ENCODE data around the gene CHST13. TPM values are rescaled to one million over a fixed set of nuclear protein-coding genes. Genes with fewer than 3 reads are reported as not detected.

CHST13 gene
- total and polyA plus RNA-seq, 2 of the 4 experiments (the other 2 are of a cell fraction) = not detected

- Histone ChIP-seq H3K18ac (ENCODE audit: low read depth, low read length) (no peak overlapping the region), H4K91ac (ENCODE audit: insufficient read depth, low read depth, low read length) (no peak overlapping the region), H2BK5ac (ENCODE audit: low read depth, low read length, poor library complexity, severe bottlenecking) (no peak overlapping the region), H2AK9ac (replicated peaks; ENCODE audit: low read depth, low read length, poor library complexity) (no peak overlapping the region), H2AK5ac (ENCODE audit: low read depth, low read length) (no peak overlapping the region), H3K27me3 (ENCODE audit: control insufficient read depth, insufficient read depth, low read length) (peaks cover 36% of the 10 kb centered on the region), H3K4me1 (ENCODE audit: control insufficient read depth, insufficient read depth, low read length) (no peaks in the 10 kb centered on the region), H3K4ac (ENCODE audit: low read depth, low read length) (no peak overlapping the region), H4K20me1 (ENCODE audit: insufficient read depth, low read length) (no peaks in the 10 kb centered on the region), H3K14ac (replicated peaks; ENCODE audit: low read depth, low read length) (no peak overlapping the region), H3K4me2 (ENCODE audit: low read depth, low read length) (no peak overlapping the region), H3K56ac (ENCODE audit: extremely low read depth, insufficient read depth, low read length) (no peak overlapping the region), H2BK15ac (ENCODE audit: low read depth, low read length) (no peak overlapping the region), H3K9me3 (ENCODE audit: control insufficient read depth, insufficient read depth, low read length) (no peaks in the 10 kb centered on the region), H2BK120ac (ENCODE audit: low read depth, low read length) (no peak overlapping the region), H4K5ac (ENCODE audit: low read depth, low read length) (no peak overlapping the region), H3K36me3 (ENCODE audit: control insufficient read depth, insufficient read depth, low read length) (no peaks in the 10 kb centered on the region), H3K9me1 (ENCODE audit: insufficient read depth, low read length) (no peaks in the 10 kb centered on the region), H3K4me3 (ENCODE audit: insufficient read depth, low read depth, low read length) (no peak overlapping the region), H3K79me1 (ENCODE audit: low read depth in 1 of 2, low read length in 2 of 2) (no peaks in the 10 kb centered on the region), H4K8ac (ENCODE audit: low read depth in 2 of 2, low read length in 2 of 2) (no peak overlapping the region), H2AFZ (replicated peaks; ENCODE audit: low read length, poor library complexity) (no peak overlapping the region), H3K9ac (ENCODE audit: low read depth, low read length) (no peak overlapping the region), H3K23ac (ENCODE audit: low read depth, low read length) (no peak overlapping the region), H3K27ac (ENCODE audit: insufficient read depth, low read length) (no peak overlapping the region), H2BK20ac (ENCODE audit: low read depth, low read length) (no peak overlapping the region)
- no CpG with 5 or more reads among the region's 1 CpG for WGBS, 2 experiments (ENCODE audit: extremely low coverage in 2 of 2, insufficient read length in 1 of 2)
- no TSS peak for BruUV-seq (replicated peaks)
- in situ Hi-C loops (cut with MboI; ENCODE audit: low sequenced_read_pairs) (no loop called here), dilution Hi-C loops (cut with HindIII; ENCODE audit: low sequenced_read_pairs, unreplicated experiment) (no loop called here), intact Hi-C loops (cut with micrococcal nuclease) (no loop called here)
- ATAC-seq (ENCODE audit: low read depth) (no peak), DNase-seq (no peak)
- ChIA-PET POLR2A (ENCODE audit: unreplicated experiment) (no interaction called here), CTCF (interaction anchor here (0.7 to 1.1 kb wide), 2 partner anchors 11 to 15 kb away, joined by 3 read pairs; partner anchors contain the start of gene C3orf22)
- no peak for TF ChIP-seq POLR2A (IDR thresholded peaks at IDR 0.05; ENCODE audit: low read depth, low read length)
- TF ChIP-seq USF2 (IDR thresholded peaks at IDR 0.05; ENCODE audit: low read depth, low read length) = no peak
- no peak for TF ChIP-seq SMC3 (IDR thresholded peaks at IDR 0.05; ENCODE audit: low read depth, low read length)
- TF ChIP-seq MXI1 (IDR thresholded peaks at IDR 0.05; ENCODE audit: borderline replicate concordance, low read depth, low read length) = no peak
- no peak for TF ChIP-seq MAFK (IDR thresholded peaks at IDR 0.05; ENCODE audit: low read depth, low read length)
- no peak for TF ChIP-seq RAD21 (IDR thresholded peaks at IDR 0.05; ENCODE audit: low read length)
Measured at GRCh38 chr3:126547721-126548120, 23.8 kb downstream of the CHST13 start.
